K562 (cell line): Measurements from ENCODE around the gene EZH1. TPM values are rescaled to one million over a fixed set of nuclear protein-coding genes. Genes with fewer than 3 reads are reported as not detected.

Experiments used
- CGGBP1 ChIP-seq: fragments of 250-450 bp; sonication (Bioruptor Pico); IDR thresholded peaks from 2 replicates; pipeline ENCODE4 v1.9.0; 2021; ENCODE audit warnings: mild to moderate bottlenecking
- E2F3 ChIP-seq: fragments of 250-450 bp; sonication (Bioruptor Pico); IDR thresholded peaks from 2 replicates; pipeline ENCODE4 v1.4.0; 2020; ENCODE audit warnings: mild to moderate bottlenecking
- ETV5 ChIP-seq: sonication (generic); formaldehyde crosslinking; IDR thresholded peaks from 2 replicates; pipeline ENCODE4 v1.4.0; 2020; ENCODE audit warnings: low read depth, mild to moderate bottlenecking, missing genetic modification reagents
- FOXA3 ChIP-seq, 2 experiments: fragments of 450-650 bp in 1 of 2; sonication (generic) in 1 of 2; formaldehyde crosslinking; IDR thresholded peaks in 1 of 2; conservative IDR thresholded peaks in 1 of 2; 2 replicates each; pipeline versions ENCODE4 v1.4.0 to v1.8.0; 2020 to 2022; ENCODE audit warnings: mild to moderate bottlenecking in 2 of 2, missing genetic modification reagents in 1 of 2
- GTF2E2 ChIP-seq: fragments of 200-800 bp; sonication (Bioruptor generic); IDR thresholded peaks from 2 replicates; pipeline ENCODE4 v1.6.1; 2016; ENCODE audit warnings: missing genetic modification characterization, missing compliant biosample characterization
- HBP1 ChIP-seq: fragments of 450-650 bp; formaldehyde crosslinking; IDR thresholded peaks from 2 replicates; pipeline ENCODE4 v1.4.0; 2022; ENCODE audit warnings: missing genetic modification characterization
- KLF13 ChIP-seq: fragments of 450-650 bp; IDR thresholded peaks from 2 replicates; pipeline ENCODE4 v1.6.1; 2016; ENCODE audit warnings: missing genetic modification characterization, low read depth, mild to moderate bottlenecking, missing compliant biosample characterization, moderate library complexity, borderline replicate concordance
- MTA3 ChIP-seq: fragments of 450-650 bp; formaldehyde crosslinking; IDR thresholded peaks from 2 replicates; pipeline ENCODE4 v1.6.1; 2017; ENCODE audit warnings: mild to moderate bottlenecking, borderline replicate concordance
- PYGO2 ChIP-seq: fragments of 450-650 bp; IDR thresholded peaks from 2 replicates; pipeline ENCODE4 v1.6.1; 2016; ENCODE audit warnings: mild to moderate bottlenecking, missing genetic modification characterization, moderate library complexity, missing compliant biosample characterization
- RFX1 ChIP-seq: fragments of 450-650 bp; IDR thresholded peaks from 2 replicates; pipeline ENCODE4 v1.6.1; 2016; ENCODE audit warnings: mild to moderate bottlenecking, moderate library complexity
- SFPQ ChIP-seq: fragments of 200-400 bp; formaldehyde crosslinking; IDR thresholded peaks from 2 replicates; pipeline ENCODE4 v1.6.1; 2017; ENCODE audit warnings: mild to moderate bottlenecking, low read depth, low read length, moderate library complexity
- SMC3 ChIP-seq: conservative IDR thresholded peaks from 2 replicates; pipeline ENCODE4 v1.6.1; 2011; ENCODE audit warnings: low read depth, low read length, improper control_type of control experiment; ENCODE audit not compliant: insufficient read depth
- SREBF1 ChIP-seq: fragments of 150-350 bp; IDR thresholded peaks from 2 replicates; pipeline ENCODE4 v1.6.1; 2014; ENCODE audit warnings: antibody characterized with exemption, low read depth, low read length, borderline replicate concordance
- STAT6 ChIP-seq: sonication (generic); formaldehyde crosslinking; IDR thresholded peaks from 2 replicates; pipeline ENCODE4 v1.8.1; 2023; ENCODE audit warnings: mild to moderate bottlenecking, missing genetic modification reagents
- TCFL5 ChIP-seq: fragments of 250-450 bp; sonication (Bioruptor Pico); conservative IDR thresholded peaks from 2 replicates; pipeline ENCODE4 v1.6.1; 2021; ENCODE audit warnings: mild to moderate bottlenecking, moderate library complexity, matching md5 sums
- YY1 ChIP-seq, 3 experiments: IDR thresholded peaks; 2 replicates each; pipeline ENCODE4 v1.6.1; 2011; ENCODE audit warnings: low read length in 2 of 3, mild to moderate bottlenecking in 2 of 3, moderate library complexity in 2 of 3, borderline replicate concordance in 1 of 3, control low read depth in 1 of 3, low read depth in 1 of 3; ENCODE audit not compliant: insufficient read depth in 3 of 3, insufficient replicate concordance in 2 of 3, control insufficient read depth in 1 of 3, insufficient read length in 1 of 3; ENCODE audit errors: extremely low read depth in 1 of 3
- ZBTB8A ChIP-seq: fragments of 450-650 bp; IDR thresholded peaks from 2 replicates; pipeline ENCODE4 v1.6.1; 2018; ENCODE audit warnings: mild to moderate bottlenecking, moderate library complexity; ENCODE audit not compliant: partially characterized antibody
- ZNF253 ChIP-seq: fragments of 250-450 bp; sonication (Bioruptor Pico); conservative IDR thresholded peaks from 2 replicates; pipeline ENCODE4 v1.6.1; 2021; ENCODE audit warnings: mild to moderate bottlenecking
- polyA plus RNA-seq, 8 experiments: library from polyadenylated mRNA; depleted of rRNA in 4 of 8; stranded (reverse) in 5 of 8; unstranded in 3 of 8; fragments of >200 nt; fragmentation: Nextera tagmentation in 2 of 8; fragmentation: Illumina TruSeq in 1 of 8; extraction: Ambion mirVana in 2 of 8; extraction: Trizol in 1 of 8; gene quantifications; 2 replicates each; pipeline versions ENCODE4 v1.2.1 to v1.2.3, GENCODE V29; 2011 to 2014; ENCODE audit warnings: inconsistent platforms in 1 of 8, missing spikeins in 1 of 8
- total RNA-seq, 7 experiments: library from RNA; depleted of rRNA in 6 of 7; stranded (reverse); fragments of >200 nt in 6 of 7; fragmentation: Illumina TruSeq in 2 of 7; extraction: Trizol in 2 of 7; gene quantifications; 2 replicates each; pipeline versions ENCODE4 v1.2.1 to v1.2.3, GENCODE V29; 2011 to 2021; ENCODE audit warnings: low replicate concordance in 1 of 7

The EZH1 gene
- total and polyA plus RNA-seq, 9 of the 15 experiments (the other 6 are each of a cell fraction or from before 2014, with no cell fraction given), result 8.6 to 40.8 (median 22.9) TPM

GRCh38 chr17:42698736-42699414 lies 46.0 kb downstream of the EZH1 start (continued):
- TF ChIP-seq CGGBP1 (CRISPR knock-in tag) (peak; percentile 82; the same call in 1 of the 2 replicates), SMC3 (no peak; the same call in 1 of the 2 replicates), TCFL5 (no peak), PYGO2 (tag) (peak; percentile 91), E2F3 (CRISPR knock-in tag) (peak; percentile 76; the same call in 1 of the 2 replicates), FOXA3 (CRISPR knock-in tag; conservative IDR thresholded peaks at IDR 0.05 in 1 of 2, IDR thresholded peaks at IDR 0.05 in 1 of 2) (peak; percentile 87 to 93), HBP1 (peak; percentile 97), RFX1 (no peak), ZBTB8A (no peak), ZNF253 (no peak), MTA3 (peak; percentile 97), YY1 (IDR thresholded peaks at IDR 0.05; ENCODE audit: borderline replicate concordance in 1 of 3, control insufficient read depth in 1 of 3, extremely low read depth in 1 of 3, insufficient read depth in 3 of 3, insufficient read length in 1 of 3, insufficient replicate concordance in 2 of 3, low read depth in 1 of 3, low read length in 2 of 3) (peak in 2 of 3 experiments; percentile 62 to 90), KLF13 (peak; percentile 68; the same call in 1 of the 2 replicates), GTF2E2 (no peak), STAT6 (CRISPR knock-in tag) (0 out of 2 replicates have a peak, but pooled peaks have one; percentile 87), SFPQ (no peak), ETV5 (no peak), SREBF1 (peak; percentile 64; the same call in 1 of the 2 replicates)
